ENCODE data around the gene TPMT. TPM values are rescaled to one million over a fixed set of nuclear protein-coding genes. Genes with fewer than 3 reads are reported as not detected.

Gene TPMT
- total RNA-seq (2021), result 8.3 and 9.8 TPM in 2 replicates
- Bru-seq, nascent RNA, result percentile 53 among the genes with signal in this experiment
- percentile 56 among the genes with signal in this experiment for BruChase-seq, experiment 1, labeled RNA remaining after a 2-hour chase
- BruChase-seq, experiment 2, labeled RNA remaining after a 6-hour chase, result percentile 66 among the genes with signal in this experiment
- long read RNA-seq, transcript TPMT-201 (9 exons, 3,181 nt), result major isoform, 45 of 63 reads
- long read RNA-seq, partial matches to known transcripts, result 4 of 63 reads
- long read RNA-seq, other reads (novel, unspliced or antisense), result 14 of 63 reads

DNA sequence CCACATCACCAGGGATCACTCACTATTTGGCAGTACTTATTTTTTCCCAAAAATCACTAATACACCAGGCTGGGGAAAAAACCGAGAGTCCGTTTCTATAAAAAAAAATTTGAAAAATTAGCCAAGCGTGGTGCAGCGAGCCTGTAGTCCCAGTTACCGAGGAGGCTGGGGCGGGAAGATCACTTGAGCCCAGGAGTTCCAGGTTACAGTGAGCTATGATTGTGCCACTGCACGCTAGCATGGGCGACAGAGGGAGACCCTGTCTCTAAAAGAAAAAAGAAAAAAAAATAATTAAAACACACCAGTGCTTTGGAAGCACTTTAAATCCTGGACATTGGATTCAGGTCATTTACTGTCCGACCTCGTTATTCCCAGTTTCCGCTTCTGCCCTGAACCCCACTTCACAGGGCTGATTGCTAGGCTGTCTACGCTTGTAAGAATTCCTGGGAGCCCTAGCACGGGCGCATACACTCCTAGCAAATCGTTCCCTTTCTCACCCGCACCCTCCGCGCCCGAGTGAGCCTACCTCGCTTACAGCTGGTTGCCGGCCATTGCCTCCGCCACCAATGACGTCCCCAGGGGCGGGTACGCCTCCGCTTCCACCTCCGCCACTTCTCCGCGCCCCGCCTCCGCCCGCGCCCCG is at the start of gene TPMT:
TSS of gene TPMT (minus strand) at position 571 of the 643 bp plus-strand sequence. CDS start 5,950 bp downstream, outside the sequence.
- Histone ChIP-seq H3K27ac (ENCODE audit: low read depth, low read length, poor library complexity, severe bottlenecking) (peak within 1 kb of the TSS; percentile 73), H3K27me3 (replicated peaks; ENCODE audit: insufficient read depth, low read depth, low read length, poor library complexity) (no peaks in the 10 kb centered on the region), H3K4me3 (ENCODE audit: low read depth, low read length, poor library complexity, severe bottlenecking) (peak within 1 kb of the TSS; percentile 92), H3K9me3 (ENCODE audit: low read depth, low read length, poor library complexity, severe bottlenecking) (no peaks in the 10 kb centered on the region), H3K36me3 (ENCODE audit: insufficient read depth, low read length, poor library complexity, severe bottlenecking) (no peaks in the 10 kb centered on the region), H3K4me1 (ENCODE audit: insufficient read depth, low read length, poor library complexity, severe bottlenecking) (peaks cover 7% of the 10 kb centered on the region)
- intact Hi-C loops (cut with micrococcal nuclease; ENCODE audit: unreplicated experiment), result loop anchor here (10.0 kb wide), 1 partner anchor 350 kb away; no protein-coding TSS in a partner anchor
- no peak for DNase-seq (ENCODE audit: low spot score)
- ChIA-PET CTCF (interaction anchor here (0.5 kb wide), 1 partner anchor 14 kb away, joined by 4 read pairs; no protein-coding TSS in a partner anchor), POLR2A (ENCODE audit: low non-redundant PET) (interaction anchor here (0.5 to 0.6 kb wide), 2 partner anchors 637 to 1670 kb away, joined by 3 read pairs; no protein-coding TSS in a partner anchor)
- TSS peak; percentile 81 for BruUV-seq (replicated peaks)
- TF ChIP-seq CTCF (conservative IDR thresholded peaks at IDR 0.05; ENCODE audit: low read depth, low read length), result no peak
- TF ChIP-seq EZH2 (IDR thresholded peaks at IDR 0.05; ENCODE audit: borderline replicate concordance, low read depth, low read length, poor library complexity, severe bottlenecking), result no peak

DNA sequence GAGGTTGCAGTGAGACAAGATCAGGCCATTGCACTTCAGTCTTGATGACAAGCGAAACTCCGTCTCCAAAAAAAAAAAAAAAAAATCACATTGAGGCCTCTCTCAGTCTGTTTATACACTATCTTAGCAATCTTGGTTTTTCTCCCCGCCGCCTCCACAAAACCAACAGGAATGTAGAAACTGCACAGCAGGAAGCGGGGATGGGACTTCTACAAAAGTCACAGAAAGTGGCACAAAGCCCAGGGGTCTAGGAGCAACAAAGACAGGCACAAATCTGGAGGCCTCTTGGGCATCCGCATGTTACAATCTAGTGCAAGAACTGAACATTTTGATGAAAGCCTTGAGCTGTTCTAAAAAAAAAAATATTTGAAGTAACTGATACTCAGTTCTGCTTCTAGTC is 48.9 kb upstream of the TPMT start:
- no peaks in the 10 kb centered on the region for H3K27me3 ChIP-seq (replicated peaks; ENCODE audit: insufficient read depth, low read depth, low read length, poor library complexity)
- H3K9me3 ChIP-seq (ENCODE audit: low read depth, low read length, poor library complexity, severe bottlenecking), result no peaks in the 10 kb centered on the region
- intact Hi-C loops (cut with micrococcal nuclease; ENCODE audit: unreplicated experiment), result no loop called here
- no peaks in the 10 kb centered on the region for H3K4me1 ChIP-seq (ENCODE audit: insufficient read depth, low read length, poor library complexity, severe bottlenecking)
- peak; percentile 68 for DNase-seq (ENCODE audit: low spot score)
- no peak overlapping the region for H3K4me3 ChIP-seq (ENCODE audit: low read depth, low read length, poor library complexity, severe bottlenecking)
- POLR2A ChIA-PET (ENCODE audit: low non-redundant PET), result no interaction called here
- no peaks in the 10 kb centered on the region for H3K36me3 ChIP-seq (ENCODE audit: insufficient read depth, low read length, poor library complexity, severe bottlenecking)
- H3K27ac ChIP-seq (ENCODE audit: low read depth, low read length, poor library complexity, severe bottlenecking), result no peak overlapping the region
- CTCF ChIA-PET, result no interaction called here
- TF ChIP-seq CTCF (conservative IDR thresholded peaks at IDR 0.05; ENCODE audit: low read depth, low read length) (no peak), EZH2 (IDR thresholded peaks at IDR 0.05; ENCODE audit: borderline replicate concordance, low read depth, low read length, poor library complexity, severe bottlenecking) (no peak)
- no TSS peak for BruUV-seq (replicated peaks)

- POLR2A ChIA-PET (ENCODE audit: low non-redundant PET), result no interaction called here
These were observed 37.1 kb upstream of the TPMT start for GRCh38 chr6:18192026-18192425.

More at GRCh38 chr6:18192026-18192425, 37.1 kb upstream of the TPMT start:
- no TSS peak for BruUV-seq (replicated peaks)
- Histone ChIP-seq H3K27me3 (replicated peaks; ENCODE audit: insufficient read depth, low read depth, low read length, poor library complexity) (no peaks in the 10 kb centered on the region), H3K9me3 (ENCODE audit: low read depth, low read length, poor library complexity, severe bottlenecking) (no peaks in the 10 kb centered on the region), H3K27ac (ENCODE audit: low read depth, low read length, poor library complexity, severe bottlenecking) (no peak overlapping the region), H3K36me3 (ENCODE audit: insufficient read depth, low read length, poor library complexity, severe bottlenecking) (no peaks in the 10 kb centered on the region), H3K4me1 (ENCODE audit: insufficient read depth, low read length, poor library complexity, severe bottlenecking) (no peaks in the 10 kb centered on the region), H3K4me3 (ENCODE audit: low read depth, low read length, poor library complexity, severe bottlenecking) (no peak overlapping the region)
- TF ChIP-seq CTCF (conservative IDR thresholded peaks at IDR 0.05; ENCODE audit: low read depth, low read length) (no peak), EZH2 (IDR thresholded peaks at IDR 0.05; ENCODE audit: borderline replicate concordance, low read depth, low read length, poor library complexity, severe bottlenecking) (no peak)
- no peak for DNase-seq (ENCODE audit: low spot score)
- intact Hi-C loops (cut with micrococcal nuclease; ENCODE audit: unreplicated experiment), result no loop called here
- CTCF ChIA-PET, result no interaction called here
